Mucosa of descending colon (tissue), 3 donors: ENCODE measurements around the gene CD24. TPM values are rescaled to one million over a fixed set of nuclear protein-coding genes. Genes with fewer than 3 reads are reported as not detected.
A peak's percentile ranks its signal among the peaks of the same experiment; 100 is the strongest.

Experiments
- ATAC-seq: fragments of 200-7000 bp; cut with Tn5 transposase; one replicate; pipeline ENCODE4 v1.9.1; 2020; ENCODE audit warnings: mild to moderate bottlenecking, moderate library complexity
- DNase-seq, 3 donors: peaks; one replicate each; pipeline ENCODE4 v3.0.0-alpha.2; 2020
- H3K36me3 ChIP-seq: fragments of 200-600 bp; one replicate; pipeline ENCODE4 v1.8.0; 2021; ENCODE audit warnings: low read depth, mild to moderate bottlenecking
- H3K4me1 ChIP-seq: fragments of 200-600 bp; one replicate; pipeline ENCODE4 v1.8.0; 2021; ENCODE audit warnings: low read depth, mild to moderate bottlenecking
- H3K4me3 ChIP-seq: fragments of 200-600 bp; one replicate; pipeline ENCODE4 v1.8.0; 2021; ENCODE audit warnings: mild to moderate bottlenecking
- H3K9me3 ChIP-seq: fragments of 200-600 bp; one replicate; pipeline ENCODE4 v1.8.0; 2021; ENCODE audit warnings: mild to moderate bottlenecking
- intact Hi-C, 2 donors: fragments of 100-400 bp; cut with DNase I in 1 of 2; cut with micrococcal nuclease in 1 of 2; formaldehyde crosslinking; loops; one replicate each; pipeline versions ENCODE4 v1.11.0 to v1.11.1; 2022; cut with DNase I, micrococcal nuclease
- total RNA-seq, 3 donors: library from RNA; stranded (reverse); fragmentation: NEBNext Ultra II Directional in 2 of 3; extraction: Animal tissue kit (Norgen Biotek cat#: 25700) in 2 of 3; gene quantifications; one replicate each; pipeline versions ENCODE4 v1.2.1 to v1.2.4, GENCODE V29; 2021 to 2023
- TF ChIP-seq, protein P1 (sequence below): fragments of 200-600 bp; IDR thresholded peaks from one replicate; pipeline ENCODE4 v1.8.0; 2022; ENCODE audit warnings: antibody characterized with exemption, mild to moderate bottlenecking
- donor health status: DM: no; HTN: no; CAD: no; lungs with moderate emphysema.
- donor health status: DM: no; HTN: no; CAD: no.
- donor health status: DM: no; HTN: yes; CAD: no.

Gene CD24
- total RNA-seq, 3 donors from 2014 or later, result 968 to 2,235 (median 1,593) TPM

DNA sequence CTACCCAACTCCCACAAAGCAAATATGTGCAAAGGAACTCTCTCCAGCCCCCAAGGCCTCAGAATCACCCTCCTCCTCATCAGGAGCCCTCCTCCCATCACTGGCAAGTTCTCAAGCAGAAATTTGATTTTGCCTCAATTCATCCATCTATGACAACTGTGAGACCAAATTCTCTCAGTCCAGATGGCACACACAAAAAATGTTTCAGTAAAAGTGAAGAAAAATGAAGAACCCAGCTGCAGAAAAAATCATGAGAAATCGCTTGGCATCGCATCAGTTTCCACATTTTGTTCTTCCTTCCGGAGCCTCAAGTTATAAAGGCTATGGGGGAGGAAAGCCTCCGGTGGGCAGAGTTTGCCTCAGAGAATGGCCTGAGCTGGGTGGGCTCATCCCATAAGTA lies 6.4 kb upstream of the CD24 start:
- ATAC-seq, result no peak
- TF ChIP-seq, protein P1, sequence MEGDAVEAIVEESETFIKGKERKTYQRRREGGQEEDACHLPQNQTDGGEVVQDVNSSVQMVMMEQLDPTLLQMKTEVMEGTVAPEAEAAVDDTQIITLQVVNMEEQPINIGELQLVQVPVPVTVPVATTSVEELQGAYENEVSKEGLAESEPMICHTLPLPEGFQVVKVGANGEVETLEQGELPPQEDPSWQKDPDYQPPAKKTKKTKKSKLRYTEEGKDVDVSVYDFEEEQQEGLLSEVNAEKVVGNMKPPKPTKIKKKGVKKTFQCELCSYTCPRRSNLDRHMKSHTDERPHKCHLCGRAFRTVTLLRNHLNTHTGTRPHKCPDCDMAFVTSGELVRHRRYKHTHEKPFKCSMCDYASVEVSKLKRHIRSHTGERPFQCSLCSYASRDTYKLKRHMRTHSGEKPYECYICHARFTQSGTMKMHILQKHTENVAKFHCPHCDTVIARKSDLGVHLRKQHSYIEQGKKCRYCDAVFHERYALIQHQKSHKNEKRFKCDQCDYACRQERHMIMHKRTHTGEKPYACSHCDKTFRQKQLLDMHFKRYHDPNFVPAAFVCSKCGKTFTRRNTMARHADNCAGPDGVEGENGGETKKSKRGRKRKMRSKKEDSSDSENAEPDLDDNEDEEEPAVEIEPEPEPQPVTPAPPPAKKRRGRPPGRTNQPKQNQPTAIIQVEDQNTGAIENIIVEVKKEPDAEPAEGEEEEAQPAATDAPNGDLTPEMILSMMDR, result no peak
- Histone ChIP-seq H3K4me3 (no peak overlapping the region), H3K36me3 (no peaks in the 10 kb centered on the region), H3K4me1 (peaks cover 6% of the 10 kb centered on the region), H3K9me3 (no peaks in the 10 kb centered on the region)
- DNase-seq, result no peak
- intact Hi-C loops, result loop anchor here in 1 of 2 donors (10.0 kb wide), 1 partner anchor 646 kb away; no protein-coding TSS in a partner anchor

DNA sequence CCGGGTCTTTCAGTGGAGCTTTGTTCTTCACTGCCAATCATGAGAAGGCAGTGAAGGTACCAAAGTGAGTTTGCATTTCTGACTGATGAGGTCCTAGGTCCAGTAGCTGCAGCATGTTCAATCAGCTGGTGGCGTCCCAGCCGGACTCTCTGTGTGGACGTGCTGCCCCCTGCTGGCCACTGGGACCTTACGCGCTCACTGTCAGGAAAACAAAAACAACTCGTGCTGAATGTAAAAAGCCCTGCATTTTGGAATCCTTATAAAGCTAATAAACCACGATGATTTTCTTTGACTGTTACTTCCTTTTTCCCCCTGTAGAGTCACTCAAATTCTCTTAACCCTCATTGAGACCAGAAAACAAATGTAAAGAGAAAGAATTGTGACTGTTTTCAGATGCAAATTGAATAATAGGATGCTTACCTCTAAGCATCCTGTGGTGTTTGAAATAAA lies 4.9 kb upstream of the CD24 start:
- intact Hi-C loops, result loop anchor here (5.0 to 10.0 kb wide), 3 partner anchors 372 to 535 kb away; no protein-coding TSS in a partner anchor
- DNase-seq, result peak; percentile 88 to 93 (median 92)
- no peaks in the 10 kb centered on the region for H3K9me3 ChIP-seq

DNA sequence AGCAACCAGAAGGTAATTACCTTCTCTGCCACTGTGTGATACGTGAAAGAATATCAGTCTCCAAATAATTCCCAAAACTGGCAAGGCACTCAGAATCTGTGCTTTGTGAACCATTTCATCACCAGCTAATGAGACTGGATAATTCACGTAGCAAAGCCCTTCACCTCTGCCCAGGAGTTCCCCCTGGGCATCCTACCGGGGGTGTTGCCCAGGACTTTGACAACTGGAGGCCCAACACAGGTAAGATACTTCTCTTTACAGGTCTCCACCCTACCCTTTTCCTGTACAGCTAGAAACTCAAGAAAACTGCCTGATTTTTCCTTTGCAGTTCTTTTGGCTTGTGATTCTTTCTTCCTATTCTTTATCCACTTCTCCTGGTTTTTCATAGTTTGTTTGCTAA lies 2.7 kb upstream of the CD24 start:
- Histone ChIP-seq H3K36me3 (no peaks in the 10 kb centered on the region), H3K9me3 (no peaks in the 10 kb centered on the region), H3K4me3 (no peak overlapping the region), H3K4me1 (peaks cover 16% of the 10 kb centered on the region)
- intact Hi-C loops, result loop anchor here (5.0 to 10.0 kb wide), 3 partner anchors 370 to 532 kb away; no protein-coding TSS in a partner anchor
- DNase-seq (peak in 1 of 3 donors; percentile 34), ATAC-seq (no peak)
- TF ChIP-seq, protein P1, result no peak

More for the DNA sequence above, 4.9 kb upstream of the CD24 start:
- Histone ChIP-seq H3K36me3 (no peaks in the 10 kb centered on the region), H3K4me1 (peaks cover 11% of the 10 kb centered on the region), H3K4me3 (no peak overlapping the region)
- ATAC-seq, result peak; percentile 63
- TF ChIP-seq, protein P1, result peak; percentile 84

- H3K36me3 ChIP-seq, result no peaks in the 10 kb centered on the region
- DNase-seq (peak in 2 of 3 donors; percentile 43 to 71), ATAC-seq (peak; percentile 22)
- no peak overlapping the region for H3K4me3 ChIP-seq
- no peaks in the 10 kb centered on the region for H3K9me3 ChIP-seq
- peaks cover 16% of the 10 kb centered on the region for H3K4me1 ChIP-seq
- TF ChIP-seq, protein P1, result no peak
- intact Hi-C loops, result loop anchor here (5.0 to 10.0 kb wide), 3 partner anchors 369 to 531 kb away; no protein-coding TSS in a partner anchor
These were observed 1.7 kb upstream of the CD24 start for GRCh38 chr6:106976270-106976669.

DNA sequence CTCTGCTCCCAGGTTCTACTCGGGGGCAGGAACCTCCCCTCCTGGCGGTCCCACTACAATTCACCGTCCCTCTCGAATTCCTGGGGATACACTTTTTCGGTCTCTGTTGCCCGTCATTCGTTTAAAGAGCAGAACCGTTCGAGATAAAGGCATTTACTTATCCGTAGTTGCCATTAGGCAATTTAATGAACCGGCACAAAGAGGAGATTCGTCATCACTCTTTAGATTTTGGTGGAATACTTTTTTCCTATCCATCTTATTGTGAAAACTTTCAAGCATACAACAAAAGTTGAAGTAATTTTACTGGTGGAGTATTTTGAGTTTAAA lies 1.2 kb upstream of the CD24 start:
- TF ChIP-seq, protein P1, result no peak
- no peak for ATAC-seq

More for the DNA sequence above, 1.2 kb upstream of the CD24 start:
- no peaks in the 10 kb centered on the region for H3K36me3 ChIP-seq
- H3K9me3 ChIP-seq, result no peaks in the 10 kb centered on the region
- no peak for DNase-seq
- no peak overlapping the region for H3K4me3 ChIP-seq
- H3K4me1 ChIP-seq, result peaks cover 16% of the 10 kb centered on the region
- intact Hi-C loops, result loop anchor here (5.0 to 10.0 kb wide), 3 partner anchors 368 to 531 kb away; no protein-coding TSS in a partner anchor
